TTC549 (cell line): Measurements from ENCODE around the gene PRM3.

ENCODE experiments used
- FAIRE-seq: peaks from 2 replicates; lab custom pipeline; 2012; peaks lifted over from hg19 to GRCh38; lab: Jason Lieb, UNC

The PRM3 gene

GRCh38 chr16:11280616-11281522, 7.4 kb upstream of the PRM3 start, which contains the start of gene PRM1:
PRM1 (minus strand) TSS chr16:11281330; CDS start chr16:11281238, 92 bp downstream.
- FAIRE-seq: no peak

- no peak for FAIRE-seq
These were observed 5.5 kb upstream of the PRM3 start for GRCh38 chr16:11278681-11279628.

GRCh38 chr16:11277607-11278337, 4.3 kb upstream of the PRM3 start:
- FAIRE-seq: no peak

- no peak for FAIRE-seq
These were observed 3.6 kb upstream of the PRM3 start for GRCh38 chr16:11276896-11277593.

GRCh38 chr16:11276143-11276895, 2.9 kb upstream of the PRM3 start, which contains the start of gene PRM2:
PRM2 (minus strand) TSS chr16:11276480; CDS start chr16:11276370, 110 bp downstream.
- no peak for FAIRE-seq

- FAIRE-seq: no peak
These were observed 1.5 kb upstream of the PRM3 start for GRCh38 chr16:11274964-11275363.

GRCh38 chr16:11273721-11274324, 394 bp upstream of the PRM3 start:
- no peak for FAIRE-seq

- no peak for FAIRE-seq
These were observed 945 bp downstream of the PRM3 start for GRCh38 chr16:11272484-11272883.

- FAIRE-seq: no peak
These were observed 1.8 kb downstream of the PRM3 start for GRCh38 chr16:11271610-11272009.

GRCh38 chr16:11270602-11271162, 2.7 kb downstream of the PRM3 start:
- no peak for FAIRE-seq

GRCh38 chr16:11268921-11269375, 4.5 kb downstream of the PRM3 start, which contains the start of gene TNP2:
TNP2 (minus strand) TSS chr16:11269325; CDS start chr16:11269262, 63 bp downstream.
- no peak for FAIRE-seq

GRCh38 chr16:11265124-11265523, 8.3 kb downstream of the PRM3 start:
- FAIRE-seq: no peak

- no peak for FAIRE-seq
These were observed 9.1 kb downstream of the PRM3 start for GRCh38 chr16:11264155-11264832.

GRCh38 chr16:11263737-11264136, 9.7 kb downstream of the PRM3 start:
- FAIRE-seq: no peak

- no peak for FAIRE-seq
These were observed 10.5 kb downstream of the PRM3 start for GRCh38 chr16:11262915-11263314.

GRCh38 chr16:11260596-11260966, 12.8 kb downstream of the PRM3 start:
- FAIRE-seq: no peak

GRCh38 chr16:11259655-11260595, 13.5 kb downstream of the PRM3 start:
- no peak for FAIRE-seq
